GM18858 (cell line): ENCODE data around the gene OR52I2.

Experiments
- ATAC-seq: cut with Tn5 transposase; IDR thresholded peaks from one replicate; pipeline ENCODE4 v1.9.1; 2021; ENCODE audit not compliant: unreplicated experiment

The OR52I2 gene

DNA sequence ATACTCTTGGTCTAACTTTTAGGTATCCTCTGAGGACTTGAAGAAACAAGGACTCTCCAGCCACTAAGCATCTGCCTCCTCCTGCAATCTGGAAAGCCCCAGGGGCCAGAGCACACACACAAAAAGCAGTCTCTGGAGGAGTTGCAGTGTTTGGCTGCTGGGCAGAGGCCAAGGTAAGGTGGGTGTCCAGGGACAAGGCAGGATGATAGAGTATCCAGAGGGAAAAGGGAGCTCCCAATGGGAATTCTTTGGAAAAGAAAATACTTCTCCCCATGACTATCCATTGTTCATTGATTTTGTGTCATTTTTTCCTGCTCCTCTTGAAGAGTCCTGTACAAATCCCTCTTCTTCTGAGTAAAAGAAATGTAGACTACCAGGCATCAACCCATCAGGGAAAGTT lies at the start of gene OR52I2:
Gene OR52I2 (plus strand): TSS at position 301 of the 400 bp plus-strand sequence.
- ATAC-seq, result no peak

DNA sequence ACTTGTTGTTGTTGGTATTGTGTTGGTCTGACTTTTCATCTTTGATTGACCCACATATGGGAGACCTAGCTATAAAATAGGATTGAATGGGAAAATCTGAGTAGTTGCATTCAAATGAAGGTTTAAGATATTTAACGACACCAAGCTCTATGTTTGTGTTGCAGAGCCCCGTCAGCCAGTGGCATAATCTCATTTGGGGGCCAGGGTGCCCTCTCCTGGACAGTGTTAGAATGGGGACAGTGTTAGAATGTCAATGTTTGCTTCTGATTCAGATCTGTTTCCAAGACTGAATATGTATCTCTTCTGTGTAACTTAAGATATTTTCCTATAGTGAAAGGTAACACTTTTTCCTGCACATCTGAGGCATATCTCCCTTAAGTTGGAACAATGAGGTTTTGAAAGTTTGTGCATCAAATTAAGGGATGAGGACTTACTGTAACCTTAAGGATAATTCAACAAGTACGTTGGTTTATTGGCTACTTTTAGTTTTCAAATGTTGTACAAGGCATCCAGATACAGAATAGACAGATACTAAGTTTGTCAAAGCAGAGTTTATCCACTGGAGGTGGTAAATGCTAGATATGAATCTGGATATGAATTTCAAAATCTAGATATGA lies 41.8 kb upstream of the OR52I2 start:
- no peak for ATAC-seq

DNA sequence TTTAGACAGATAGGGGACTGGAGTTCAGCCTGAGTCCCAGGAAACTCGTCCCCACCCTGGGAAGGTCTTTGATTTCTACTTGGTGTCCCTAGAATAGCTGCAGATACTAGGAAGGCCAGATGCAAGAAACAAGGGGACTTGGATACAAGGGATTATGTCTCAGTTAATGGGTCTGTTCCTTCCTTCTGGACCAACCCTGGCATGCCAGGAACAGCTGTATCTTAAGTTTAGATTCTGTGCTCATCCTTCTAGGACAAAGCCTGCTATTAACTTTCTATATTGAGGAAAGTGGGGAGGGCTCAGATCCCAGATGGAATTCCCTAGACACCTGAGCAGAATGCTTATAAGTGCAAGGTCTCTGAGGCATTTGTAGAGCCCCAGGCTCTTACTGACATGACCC lies 40.5 kb upstream of the OR52I2 start:
- ATAC-seq, result no peak

DNA sequence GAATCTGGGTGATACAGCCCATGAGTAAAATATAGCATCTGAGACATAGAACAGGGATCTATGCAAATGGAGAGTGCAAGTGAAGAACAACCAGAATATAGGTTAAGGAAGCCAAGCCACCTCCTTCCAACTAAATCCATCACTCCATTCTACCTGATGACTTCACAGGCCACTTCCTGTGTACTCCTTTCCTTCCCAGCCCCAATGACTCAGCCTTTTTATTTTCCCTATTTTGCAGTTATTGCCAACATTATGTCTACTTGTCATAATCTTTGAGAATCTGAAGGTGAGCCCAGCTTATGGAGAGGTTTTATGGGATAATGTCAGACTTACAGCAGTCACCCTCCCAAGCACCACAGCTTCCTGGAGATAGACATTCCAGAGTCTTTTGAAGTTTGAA lies 38.0 kb upstream of the OR52I2 start:
- no peak for ATAC-seq

DNA sequence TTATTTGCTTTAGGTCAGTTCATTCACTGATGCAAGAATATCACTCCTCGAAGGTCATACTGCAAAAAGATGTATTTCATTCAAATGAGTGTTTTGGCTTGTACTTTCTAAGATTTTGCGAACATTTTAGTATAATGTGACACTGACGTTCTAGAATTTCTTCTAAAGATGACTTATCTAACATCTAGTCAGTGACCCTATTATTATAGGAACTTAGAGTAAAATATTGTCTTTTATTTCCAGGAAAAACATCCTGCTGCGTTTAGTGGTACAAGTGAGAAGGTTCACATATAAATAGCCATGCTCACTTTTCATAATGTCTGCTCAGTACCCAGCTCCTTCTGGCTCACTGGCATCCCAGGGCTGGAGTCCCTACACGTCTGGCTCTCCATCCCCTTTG lies 36.7 kb upstream of the OR52I2 start, which contains the start of gene OR52M1:
Gene OR52M1 (plus strand): TSS at position 301 of the 400 bp plus-strand sequence. CDS start 0 bp downstream, at position 301.
- no peak for ATAC-seq

DNA sequence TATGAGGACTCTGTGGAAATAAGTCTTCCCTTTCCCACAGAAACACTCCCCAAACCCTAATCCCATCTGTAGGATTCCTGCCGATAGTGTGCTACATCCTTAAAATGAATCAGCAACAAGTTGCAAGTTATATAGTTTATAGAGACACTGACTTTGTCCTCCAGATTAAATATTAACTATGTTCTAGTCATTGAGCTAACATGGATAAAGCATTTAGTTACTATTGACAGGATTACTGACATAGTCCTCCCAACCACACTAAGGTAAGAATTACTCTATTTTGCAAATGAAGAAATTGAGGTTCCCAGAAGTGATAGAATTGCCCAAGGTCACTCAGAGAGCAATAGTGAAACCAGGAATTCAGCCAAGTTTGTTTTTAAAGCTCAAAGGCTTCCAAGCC lies 34.7 kb upstream of the OR52I2 start:
- ATAC-seq, result no peak

DNA sequence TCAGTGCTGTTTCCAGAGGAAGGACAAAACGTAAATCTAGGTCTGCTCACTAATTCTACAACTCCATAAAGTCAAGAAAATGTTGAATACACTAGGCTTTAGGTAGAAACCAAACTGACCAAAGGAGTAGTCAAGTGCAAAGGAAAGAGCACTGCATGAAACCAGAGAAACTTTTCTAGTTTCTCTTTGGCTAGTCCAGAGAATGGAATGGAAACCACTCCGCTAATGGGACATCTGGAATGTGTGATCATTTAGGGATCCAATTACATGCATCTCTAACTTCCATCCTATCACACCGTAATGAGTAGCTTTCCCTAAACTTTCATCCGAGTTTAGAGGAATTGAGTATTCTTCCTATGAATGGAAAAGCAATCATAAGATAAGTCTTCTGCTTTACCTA lies 34.1 kb upstream of the OR52I2 start:
- no peak for ATAC-seq

DNA sequence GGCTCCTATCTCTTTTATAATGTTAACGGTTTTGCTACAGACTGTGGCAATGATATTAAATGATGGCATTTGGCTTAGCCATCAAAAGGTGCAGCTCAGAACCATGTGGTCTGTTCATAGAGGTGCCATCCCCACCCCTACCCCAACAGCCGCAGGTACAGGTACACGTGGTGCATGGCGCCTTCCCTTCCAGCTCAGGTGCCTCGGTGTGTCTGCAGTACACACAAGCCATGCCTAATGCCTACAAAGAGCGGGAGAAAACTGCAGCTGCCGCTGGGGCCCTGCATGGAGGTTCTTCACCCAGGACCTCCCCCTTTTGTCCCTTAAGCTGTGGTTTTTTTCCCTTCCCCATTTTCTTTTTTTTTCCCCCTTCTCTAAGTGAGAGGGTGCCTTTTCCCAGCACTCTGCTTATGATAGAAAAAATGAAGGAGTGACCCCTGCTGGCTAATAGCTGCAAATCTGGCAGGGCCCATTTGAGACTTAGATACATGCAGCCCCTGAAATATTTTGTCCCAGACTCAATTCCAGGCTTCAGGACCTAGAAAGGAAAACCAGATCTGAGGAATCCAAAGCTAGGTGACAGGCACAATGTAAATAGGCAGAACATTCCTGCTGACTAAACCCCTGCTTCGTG lies 30.1 kb upstream of the OR52I2 start:
- no peak for ATAC-seq

DNA sequence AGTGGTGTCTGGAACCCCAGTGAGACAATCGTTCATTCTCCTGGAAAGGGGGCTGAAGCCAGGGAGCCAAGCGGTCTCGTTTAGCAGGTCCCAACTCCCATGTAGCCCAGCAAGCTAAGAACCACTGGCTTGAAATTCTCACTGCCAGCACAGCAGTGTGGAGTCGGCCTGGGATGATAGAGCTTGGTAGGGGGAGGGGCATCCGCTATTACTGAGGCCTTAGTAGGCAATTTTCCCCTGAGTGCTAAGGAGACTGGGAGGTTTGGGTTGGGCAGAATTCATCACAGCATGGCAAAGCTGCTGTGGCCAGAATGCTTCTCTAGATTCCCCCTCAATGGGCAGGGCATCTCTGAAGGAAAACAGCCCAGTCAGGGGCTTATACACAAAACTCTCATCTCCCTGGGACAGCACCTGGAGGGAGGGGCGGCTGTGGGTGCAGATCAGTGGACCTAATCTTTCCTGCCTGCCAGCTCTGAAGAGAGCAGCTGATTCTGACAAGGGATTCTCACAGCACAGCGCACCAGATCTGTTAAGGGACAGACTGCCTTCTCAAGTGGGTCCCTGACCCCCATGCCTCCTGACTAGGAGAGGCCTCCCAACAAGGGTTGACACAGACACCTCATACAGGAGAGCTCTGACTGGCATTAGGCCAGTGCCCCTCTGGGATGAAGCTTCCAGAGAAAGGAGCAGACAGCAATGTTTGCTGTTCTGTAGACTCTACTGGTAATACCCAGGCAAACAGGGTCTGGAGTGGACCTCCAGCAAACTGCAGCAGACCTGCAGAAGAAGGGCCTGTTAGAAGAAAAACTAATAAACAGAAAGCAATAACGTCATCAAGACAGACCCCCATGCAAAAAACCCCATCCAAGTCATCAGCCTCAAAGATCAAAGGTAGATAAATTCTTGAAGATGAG lies 21.8 kb upstream of the OR52I2 start:
- ATAC-seq, result no peak

DNA sequence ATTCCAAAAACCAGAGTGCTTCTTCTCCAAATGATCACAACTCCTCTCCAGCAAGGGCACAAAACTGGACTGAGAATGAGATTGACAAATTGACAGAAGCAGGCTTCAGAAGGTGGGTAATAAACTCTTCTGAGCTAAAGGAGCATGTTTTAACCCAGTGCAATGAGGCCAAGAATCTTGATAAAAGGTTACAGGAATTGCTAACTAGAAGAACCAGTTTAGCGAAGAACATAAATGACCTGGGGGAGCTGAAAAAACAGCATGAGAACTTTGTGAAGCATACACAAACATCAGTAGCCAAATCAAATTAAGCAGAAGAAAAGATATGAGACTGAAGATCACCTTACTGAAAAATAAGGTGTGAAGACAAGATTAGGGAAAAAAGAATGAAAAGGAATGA lies 21.1 kb upstream of the OR52I2 start:
- no peak for ATAC-seq

DNA sequence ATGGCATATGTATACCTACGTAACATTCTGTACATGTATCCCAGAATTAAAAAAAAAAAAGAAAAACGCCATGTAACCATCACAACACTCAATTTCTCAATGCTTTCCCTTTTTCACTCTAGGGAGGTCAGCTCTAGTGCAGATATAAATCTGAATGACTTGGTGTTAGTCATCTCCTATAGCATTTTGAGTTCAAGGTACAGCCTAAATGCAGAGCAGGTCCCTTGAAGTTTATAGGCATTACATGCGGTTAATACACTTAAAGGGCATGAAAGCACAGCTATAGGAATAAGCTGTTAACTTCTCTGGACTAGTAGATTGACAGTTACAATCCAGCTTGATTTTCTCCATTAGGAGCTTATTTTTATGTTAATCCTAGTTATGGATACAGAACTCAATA lies 16.2 kb upstream of the OR52I2 start:
- no peak for ATAC-seq

DNA sequence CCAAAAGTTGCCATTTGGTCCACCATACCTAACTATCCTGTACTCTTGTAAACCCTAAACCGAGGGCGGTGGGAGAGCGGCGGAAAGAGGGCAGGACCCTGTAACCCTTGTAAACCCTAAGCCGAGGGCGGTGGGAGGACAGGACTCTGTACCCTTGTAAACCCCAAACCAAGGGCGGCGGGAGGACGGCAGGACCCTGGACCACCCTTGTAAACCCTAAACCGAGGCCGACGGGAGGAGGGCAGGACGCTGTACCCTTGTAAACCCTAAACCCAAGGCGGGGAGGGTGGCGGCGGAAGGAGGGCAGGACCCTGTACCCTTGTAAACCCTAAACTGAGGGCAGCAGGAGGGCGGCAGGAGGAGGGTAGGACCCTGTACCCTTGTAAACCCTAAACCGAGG lies 12.5 kb upstream of the OR52I2 start:
- ATAC-seq, result no peak

DNA sequence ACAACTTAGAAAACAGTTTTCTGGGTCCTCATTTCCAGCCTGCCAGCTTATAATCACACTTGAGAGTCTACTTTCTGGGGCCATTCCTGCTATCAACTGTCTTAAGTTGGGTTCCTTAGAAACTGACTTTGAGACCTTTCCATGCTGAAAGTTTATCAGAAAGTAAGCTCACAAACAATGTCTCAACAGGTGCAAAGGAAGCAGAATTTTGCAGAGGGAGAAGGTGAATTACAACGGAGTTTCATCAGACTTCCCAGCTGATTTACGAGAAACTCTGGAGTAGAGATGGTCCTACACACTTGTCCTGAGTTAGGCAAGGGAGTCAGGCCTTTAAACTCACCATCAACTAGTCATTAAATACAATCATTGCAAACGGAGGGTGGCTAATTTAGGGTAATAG lies 4.7 kb upstream of the OR52I2 start:
- no peak for ATAC-seq

DNA sequence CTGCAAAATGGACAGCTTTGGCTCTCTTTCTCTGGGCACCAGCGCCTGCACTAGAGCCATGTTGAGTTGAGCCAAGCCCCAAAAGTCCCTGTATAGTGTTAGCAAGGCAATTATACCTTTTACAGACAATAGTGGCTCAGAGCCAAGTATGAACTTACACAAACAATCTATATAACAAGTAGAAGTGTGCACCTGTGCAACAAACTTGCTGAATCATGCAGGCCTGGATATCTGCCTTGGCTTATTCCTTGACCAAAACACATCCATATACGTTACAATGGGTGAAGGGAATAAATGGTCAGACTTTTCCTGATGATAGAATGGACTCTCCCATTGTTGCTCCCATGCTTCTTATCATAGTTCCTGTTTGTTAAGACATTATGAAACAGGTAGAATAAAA lies 3.8 kb upstream of the OR52I2 start:
- ATAC-seq, result no peak

DNA sequence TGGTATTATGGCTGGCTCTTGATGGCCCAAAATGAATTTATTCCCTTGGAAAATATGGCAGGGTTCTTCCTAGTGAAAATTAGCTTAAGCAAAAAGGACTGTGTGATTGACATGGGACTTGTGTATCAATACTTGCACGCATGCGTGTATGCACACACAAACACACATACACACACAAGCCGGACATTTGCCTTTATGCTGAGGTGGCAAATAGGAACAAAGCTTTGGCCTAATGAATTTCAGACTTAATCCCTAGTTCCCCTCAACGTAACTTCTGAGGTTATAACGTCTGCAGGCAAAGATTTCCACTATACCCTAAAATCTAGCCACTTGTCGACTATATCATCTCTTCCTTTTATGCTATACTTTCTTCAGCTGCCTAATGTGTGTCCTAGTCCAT lies 2.9 kb upstream of the OR52I2 start:
- no peak for ATAC-seq

DNA sequence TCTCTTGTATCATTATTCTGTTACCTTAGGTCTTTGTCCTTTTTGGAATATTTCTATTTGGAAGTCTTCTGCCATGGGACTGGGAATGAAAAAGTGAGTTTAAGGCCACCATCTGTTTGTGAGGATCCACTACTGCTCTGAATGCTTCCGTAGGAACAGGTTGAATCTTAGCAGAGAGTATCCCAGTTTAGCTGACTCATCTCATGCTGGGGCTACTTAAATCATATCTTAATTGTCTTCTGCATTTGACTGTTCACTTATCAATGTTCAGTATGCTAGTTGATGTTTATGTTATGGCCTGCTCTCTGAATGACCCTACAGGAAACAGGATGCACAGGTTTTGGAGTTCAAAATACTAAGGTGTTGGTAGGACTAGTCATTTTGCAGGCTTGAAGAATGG lies 1.4 kb upstream of the OR52I2 start:
- ATAC-seq, result no peak

DNA sequence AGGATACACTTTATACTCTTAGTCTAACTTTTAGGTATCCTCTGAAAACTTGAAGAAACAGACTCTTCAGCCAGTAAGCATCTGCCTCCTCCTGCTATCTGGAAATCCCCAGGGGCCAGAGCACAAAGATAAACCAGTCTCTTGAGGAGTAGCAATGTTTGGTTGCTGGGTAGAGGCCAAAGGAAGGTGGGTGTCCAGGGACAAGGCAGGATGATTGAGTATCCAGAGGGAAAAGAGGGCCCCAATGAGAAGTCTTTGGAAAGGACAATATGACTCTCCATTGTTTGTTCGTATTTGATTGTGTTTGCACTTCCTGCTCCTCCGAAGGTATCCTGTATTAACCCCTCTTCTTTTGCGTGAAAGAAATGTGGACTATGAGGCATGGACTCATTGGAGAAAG lies 7.5 kb downstream of the OR52I2 start:
- no peak for ATAC-seq

DNA sequence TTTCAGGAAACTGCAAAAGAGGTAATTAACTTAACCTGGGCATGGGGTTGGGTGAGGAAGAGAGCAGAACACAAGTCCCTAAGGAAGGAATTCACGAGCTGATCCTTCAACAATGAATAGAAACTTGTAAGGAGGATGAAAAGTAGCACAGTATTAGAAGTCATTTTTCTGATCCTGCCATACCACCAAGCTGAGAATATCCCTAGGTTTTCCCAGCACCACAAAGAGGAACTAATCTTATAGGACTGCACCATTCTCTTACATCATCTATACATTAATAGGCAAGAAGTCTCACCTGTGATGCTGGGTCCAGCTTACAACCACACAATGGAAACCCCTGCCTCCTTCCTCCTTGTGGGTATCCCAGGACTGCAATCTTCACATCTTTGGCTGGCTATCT lies 12.2 kb downstream of the OR52I2 start, which contains the start of gene OR52I1:
Gene OR52I1 (plus strand): TSS at position 301 of the 400 bp plus-strand sequence. CDS start 0 bp downstream, at position 301.
- ATAC-seq, result no peak

DNA sequence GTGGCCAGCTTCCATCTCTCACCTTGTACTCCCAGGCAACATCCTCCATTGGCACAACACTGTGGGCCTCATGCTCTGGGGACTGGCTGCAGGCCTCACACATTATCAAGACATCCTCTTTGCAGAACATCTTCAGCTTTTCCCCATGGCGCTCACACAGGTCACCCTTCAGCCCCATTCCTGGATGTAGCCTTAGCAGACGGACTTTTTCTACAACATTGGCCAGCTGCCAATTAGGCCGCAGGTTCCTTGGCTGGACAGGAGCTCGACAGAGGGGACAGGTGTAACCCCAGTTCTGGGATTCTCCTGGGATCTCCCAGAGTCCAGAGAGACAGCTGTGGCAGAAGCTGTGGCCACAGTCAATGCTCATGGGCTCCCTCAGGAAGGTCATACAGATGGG lies 23.5 kb downstream of the OR52I2 start:
- ATAC-seq, result no peak

DNA sequence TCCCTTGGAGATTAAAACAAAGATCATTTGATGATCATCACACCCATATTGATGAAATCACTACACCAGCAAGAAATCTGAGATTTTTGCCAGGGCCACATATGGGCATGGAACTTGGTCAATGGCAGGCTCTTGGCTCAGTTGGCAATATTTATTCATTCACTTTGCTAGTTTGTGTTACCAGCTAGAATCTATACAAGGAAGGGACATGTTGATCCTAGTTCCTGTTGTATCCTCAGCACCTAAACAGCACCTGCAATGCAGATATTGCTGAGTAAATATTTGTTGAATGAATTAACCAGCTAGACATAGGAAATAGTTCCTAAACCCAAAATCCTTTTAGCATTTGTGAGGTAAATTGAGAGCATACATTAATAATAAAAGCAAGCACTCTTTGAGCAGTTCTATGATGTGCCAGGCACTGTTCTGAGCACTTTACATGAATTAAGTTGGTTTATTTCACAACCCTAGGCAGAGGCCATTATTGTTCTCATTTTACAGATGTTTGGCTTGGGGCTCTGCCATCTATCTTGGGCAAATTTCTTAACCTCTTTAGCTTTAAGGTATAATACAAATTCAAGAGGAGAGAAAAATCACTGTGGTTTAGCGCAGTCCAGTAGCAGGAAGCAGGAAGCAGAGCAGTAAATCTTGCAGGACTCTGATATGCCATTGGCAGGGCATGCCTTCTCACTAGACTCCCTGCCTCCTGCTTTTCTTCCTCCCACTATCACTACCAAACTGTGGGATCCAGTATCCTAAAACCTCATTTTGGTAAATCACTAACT lies 24.9 kb downstream of the OR52I2 start:
- ATAC-seq, result no peak

DNA sequence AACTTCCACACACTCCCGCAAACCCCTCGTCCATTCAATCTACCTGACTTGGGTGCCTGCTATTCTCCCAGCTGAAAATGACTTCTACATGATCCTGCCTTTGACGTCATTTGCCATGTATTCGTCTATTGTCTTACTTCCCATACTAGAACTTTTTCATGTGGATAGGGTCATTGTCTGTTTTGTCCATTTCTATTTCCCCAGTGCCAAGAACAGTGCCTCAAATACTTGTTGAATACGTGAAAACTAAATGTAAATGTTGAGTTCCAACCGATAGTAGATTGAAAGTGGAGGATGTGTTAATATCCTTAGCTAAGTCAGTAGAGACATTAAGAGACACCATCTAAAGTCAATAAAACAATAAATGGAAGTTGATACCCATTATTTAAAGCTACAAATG lies 25.6 kb downstream of the OR52I2 start:
- ATAC-seq, result no peak
